Activated CD4-positive, alpha-beta T cell treated with anti-CD3 and anti-CD28 coated beads for 4 hours (primary cell): Measurements from ENCODE around the gene PHC2.

Experiments
- DNase-seq, 2 donors: peaks; one replicate each; pipeline ENCODE4 v3.0.0-alpha.2; 2020

Gene PHC2

DNA sequence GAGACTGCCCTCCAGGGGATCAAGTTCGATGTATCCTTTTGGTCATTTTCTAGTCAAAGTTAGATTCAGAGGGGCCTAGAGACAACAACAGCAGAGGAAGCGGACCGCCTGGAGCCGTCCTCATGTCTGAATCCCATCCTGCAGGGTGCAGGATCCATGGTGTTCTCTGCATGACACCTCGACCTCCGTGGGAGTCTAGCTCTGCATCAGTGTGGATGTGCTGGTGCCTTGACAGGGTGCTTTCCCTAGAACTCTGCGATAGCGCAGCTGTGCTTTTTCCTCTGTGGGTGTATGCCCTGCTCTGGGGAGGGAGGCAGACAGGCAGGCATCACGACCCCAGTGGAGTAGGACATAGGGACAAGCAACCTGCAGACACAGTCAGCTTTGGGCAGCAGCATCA, 61.8 kb downstream of the PHC2 start:
- DNase-seq, result no peak

DNA sequence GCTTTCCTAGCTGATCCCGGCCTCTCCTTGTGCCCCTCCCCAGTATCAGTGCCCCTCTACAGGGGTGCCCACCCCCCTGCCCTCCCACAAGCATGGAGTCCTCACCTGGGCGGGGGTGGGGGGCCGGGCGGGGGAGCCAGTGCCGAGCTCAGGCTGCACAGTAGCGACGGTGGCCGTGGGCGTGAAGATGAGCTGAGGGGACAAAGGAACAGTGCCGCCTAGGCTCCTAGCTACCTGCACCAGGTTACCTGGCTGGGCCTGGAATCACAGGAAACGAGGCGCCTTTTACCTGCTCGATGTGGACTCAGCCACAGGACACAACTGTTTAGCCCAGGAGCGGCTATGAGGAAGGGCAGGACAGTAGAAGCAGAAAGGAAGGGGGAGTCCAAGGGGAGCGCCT, 62.5 kb downstream of the PHC2 start:
- no peak for DNase-seq

DNA sequence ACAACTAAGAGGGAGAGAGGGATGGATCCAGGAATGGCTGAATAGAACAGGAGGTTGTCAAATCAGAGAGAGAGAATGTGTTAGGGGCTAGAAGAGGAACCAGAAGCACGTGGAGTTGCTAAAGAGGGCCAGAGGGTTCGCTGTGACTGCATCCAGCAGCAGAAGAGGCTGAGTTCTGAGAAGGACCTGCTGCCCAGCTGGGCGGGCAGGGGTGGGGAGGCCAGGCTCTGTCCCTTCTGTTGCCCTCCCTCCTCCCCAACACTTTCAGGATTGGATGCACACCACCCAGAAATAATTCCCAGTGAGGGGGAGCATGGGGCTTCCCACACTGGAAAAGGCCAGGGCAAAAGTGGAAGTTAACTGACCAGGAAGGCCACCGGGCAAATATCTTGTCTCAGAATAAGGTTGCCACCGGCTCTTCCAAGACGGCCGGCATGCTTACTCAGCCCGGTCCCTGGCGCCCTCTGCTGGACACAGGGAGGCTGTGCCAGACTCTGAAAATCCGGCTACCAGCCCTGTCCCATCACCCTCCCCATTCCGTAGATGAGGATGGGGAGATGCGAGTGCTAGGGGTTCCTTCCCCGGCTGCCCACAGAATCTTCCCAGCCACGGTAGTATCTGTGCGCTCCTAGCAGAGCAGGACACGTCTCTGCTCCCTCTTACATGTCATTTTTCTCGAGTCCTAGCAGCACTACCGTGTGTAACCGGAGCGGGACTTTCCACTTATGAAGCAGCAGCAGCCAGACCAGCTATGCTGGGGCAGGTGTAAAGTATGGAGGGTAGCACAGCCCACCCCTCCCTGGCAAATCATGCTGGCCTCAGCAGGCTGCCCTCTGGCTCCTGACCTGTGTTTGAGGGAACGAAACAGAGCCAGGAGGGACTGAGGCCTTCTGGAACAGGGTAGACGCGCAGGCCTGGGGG, 63.1 kb downstream of the PHC2 start:
- DNase-seq, result peak; percentile 84 to 90

DNA sequence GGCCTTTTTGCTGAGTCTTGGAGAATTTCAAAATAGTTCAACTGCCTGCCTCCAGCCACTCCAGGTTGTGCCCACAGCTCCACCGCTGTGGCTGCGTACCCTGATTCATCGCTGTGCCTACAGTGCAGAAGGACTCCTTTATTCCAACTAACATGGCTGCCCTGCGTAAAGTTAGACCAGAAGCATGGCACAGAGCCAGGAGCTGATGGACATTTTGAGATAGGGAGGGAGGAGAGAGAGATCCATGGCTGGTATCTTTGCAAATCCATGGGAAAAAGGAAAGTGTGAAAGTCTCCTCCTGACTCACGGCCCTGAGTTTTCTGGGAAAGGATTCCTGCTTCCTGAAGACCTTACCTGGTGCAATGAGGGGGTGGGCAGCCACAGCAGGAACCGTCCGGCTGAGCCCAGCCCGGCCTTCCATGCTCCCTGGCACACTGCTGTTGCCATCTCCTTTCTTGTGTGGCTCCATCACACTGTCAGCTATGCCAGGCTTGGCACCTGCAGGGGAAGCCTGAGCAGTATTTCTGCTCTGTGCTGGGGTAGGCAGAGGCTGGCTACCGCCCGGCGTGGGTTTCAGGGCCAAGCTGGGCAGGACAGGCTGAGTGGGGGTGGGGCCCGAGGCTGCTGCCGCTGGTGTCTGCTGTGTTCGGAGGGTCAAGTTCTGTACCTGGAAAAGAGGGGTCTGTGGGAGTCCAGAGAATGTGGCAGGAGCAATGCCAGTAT, 64.0 kb downstream of the PHC2 start:
- DNase-seq, result no peak

DNA sequence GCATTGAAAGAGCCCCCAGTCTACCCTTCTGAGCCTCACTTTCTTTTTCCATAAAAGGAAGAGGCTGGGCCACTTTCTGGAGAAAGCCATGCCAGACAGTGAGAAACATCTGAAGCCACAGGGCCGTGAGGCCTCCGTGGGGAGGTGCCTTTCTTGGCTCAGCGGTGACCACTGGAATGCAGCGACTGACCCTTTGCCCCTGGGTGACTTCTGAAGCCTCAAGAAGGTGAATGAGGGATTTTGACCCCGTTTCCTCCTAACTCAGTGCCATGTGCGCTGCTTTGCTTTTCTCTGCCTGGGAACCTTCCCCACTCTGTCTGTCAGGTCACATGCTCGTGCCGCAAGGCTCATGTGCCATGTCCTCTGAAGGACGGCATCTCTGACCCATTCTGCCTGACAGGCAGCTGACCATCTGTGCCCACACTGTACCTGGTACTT, 65.3 kb downstream of the PHC2 start:
- DNase-seq, result no peak

DNA sequence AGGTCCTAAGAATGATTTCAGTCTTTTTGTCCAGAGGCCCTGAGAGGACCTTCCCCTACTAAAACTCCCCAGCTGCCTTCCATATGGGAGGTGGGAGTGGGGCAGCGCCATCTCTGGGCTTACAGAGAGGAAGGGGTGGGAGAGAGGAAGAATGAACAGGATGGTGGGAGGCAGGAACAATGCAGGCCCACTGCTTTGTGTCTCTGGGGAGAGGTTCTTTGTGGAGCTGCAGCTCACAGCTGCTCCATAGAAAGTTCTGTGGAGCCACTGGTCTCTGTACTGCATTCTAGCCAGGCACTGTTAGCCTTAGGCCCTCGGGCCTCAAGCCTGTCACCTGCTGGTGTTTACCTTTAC, 66.4 kb downstream of the PHC2 start:
- no peak for DNase-seq

DNA sequence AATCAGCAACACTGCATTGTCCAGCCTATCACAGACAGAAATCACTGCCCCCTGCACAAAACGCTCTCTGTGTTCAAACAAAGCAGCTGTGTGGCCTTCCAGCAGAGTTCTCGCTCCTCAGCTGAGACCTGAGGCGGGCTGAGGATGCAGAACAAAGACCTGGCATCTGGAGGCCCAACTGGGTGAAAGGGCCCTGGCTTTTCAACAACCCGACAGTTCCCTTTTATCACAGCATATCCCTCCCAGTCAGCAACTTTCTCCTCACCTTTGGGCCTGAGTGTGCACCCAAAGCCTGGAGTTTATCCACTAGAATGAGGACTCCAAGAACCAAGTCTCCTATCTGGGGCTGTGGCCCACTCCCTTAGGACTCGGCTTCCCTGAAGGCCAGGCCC, 67.4 kb downstream of the PHC2 start:
- no peak for DNase-seq

DNA sequence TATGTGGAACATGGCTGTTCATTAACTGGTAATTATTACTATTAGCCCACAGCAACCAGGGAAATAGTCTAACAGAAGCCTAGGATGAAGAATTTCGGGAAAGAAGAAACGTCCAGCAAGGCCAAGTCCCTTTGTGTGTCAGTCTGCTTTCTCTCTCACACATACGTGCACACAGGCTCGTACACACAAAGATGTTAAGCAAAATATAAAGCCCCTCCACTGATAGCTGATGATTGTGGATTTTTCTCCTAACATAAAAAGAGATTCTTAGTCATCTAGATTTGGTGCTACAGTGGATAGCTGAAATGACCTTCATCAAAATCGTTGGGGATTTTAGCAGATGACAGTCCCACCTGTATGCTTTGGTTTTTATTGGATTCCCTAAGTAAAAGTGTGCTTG, 67.9 kb downstream of the PHC2 start:
- no peak for DNase-seq

DNA sequence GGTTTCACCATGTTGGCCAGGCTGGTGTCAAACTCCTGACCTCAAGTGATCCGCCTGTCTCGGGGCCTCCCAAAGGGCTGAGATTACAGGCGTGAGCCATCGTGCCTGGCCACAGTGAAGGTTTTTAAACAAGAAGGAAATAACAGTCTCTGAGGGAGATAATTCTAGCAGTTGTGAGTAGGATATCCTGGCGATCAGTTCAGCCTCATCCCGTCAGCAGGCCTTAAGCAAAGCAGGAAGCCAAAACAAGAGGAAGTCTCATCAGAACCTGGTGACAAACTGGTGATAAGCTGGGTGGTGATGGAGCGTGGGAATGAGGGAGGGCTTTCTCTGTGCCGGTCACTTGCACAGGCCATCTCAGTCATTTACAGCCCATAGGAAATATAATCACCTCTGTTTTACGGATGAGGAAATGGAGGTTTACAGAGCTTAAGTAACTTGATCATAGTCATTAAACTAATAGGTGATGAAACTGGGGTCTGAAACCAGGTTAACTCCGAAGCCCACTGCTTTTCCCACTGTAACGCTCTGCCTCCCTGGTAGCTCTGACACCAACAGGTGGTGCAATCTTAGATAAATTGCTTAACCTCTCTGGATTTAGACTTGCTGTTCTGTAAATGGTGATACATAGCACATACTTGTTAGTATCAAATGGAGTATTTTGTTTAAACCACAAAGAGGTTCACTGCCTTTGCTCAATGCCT, 69.2 kb downstream of the PHC2 start:
- DNase-seq, result no peak

DNA sequence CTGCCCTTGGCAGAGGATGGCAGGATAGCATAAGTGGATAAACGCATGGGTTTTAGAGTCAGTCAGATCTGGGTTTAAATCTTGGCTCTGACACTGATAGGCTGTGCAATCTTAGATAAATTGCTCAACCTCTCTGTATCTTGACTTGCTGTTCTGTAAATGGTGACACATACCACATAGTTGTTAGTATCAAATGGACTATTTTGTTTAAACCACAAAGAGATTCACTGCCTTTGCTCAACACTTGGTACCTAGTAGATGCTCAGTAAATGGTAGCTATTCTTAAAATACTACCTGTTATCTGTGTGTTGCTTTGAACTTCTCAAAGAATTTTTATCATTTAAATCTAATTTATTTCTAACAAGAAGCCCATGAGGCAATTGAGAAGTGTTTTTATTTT, 70.5 kb downstream of the PHC2 start:
- no peak for DNase-seq

DNA sequence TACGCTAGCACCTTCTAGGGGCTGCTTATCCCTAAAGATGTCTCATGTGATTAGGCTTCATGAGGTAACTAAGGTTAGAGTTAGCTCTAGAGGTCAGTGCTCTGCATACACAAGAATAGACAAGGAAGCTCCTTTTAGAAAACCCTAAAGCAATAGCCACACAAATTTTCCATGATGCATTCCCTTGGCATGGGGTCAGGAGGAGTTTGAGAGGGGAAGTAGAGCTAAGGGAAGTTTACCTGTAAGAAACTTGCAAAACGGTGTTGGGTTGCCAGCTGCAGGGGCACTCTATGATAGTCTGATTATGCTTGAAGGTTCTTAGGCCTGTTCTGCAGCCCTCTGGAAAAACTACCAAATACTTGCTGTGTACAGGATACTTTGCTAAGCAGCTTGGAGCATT, 71.0 kb downstream of the PHC2 start:
- no peak for DNase-seq

DNA sequence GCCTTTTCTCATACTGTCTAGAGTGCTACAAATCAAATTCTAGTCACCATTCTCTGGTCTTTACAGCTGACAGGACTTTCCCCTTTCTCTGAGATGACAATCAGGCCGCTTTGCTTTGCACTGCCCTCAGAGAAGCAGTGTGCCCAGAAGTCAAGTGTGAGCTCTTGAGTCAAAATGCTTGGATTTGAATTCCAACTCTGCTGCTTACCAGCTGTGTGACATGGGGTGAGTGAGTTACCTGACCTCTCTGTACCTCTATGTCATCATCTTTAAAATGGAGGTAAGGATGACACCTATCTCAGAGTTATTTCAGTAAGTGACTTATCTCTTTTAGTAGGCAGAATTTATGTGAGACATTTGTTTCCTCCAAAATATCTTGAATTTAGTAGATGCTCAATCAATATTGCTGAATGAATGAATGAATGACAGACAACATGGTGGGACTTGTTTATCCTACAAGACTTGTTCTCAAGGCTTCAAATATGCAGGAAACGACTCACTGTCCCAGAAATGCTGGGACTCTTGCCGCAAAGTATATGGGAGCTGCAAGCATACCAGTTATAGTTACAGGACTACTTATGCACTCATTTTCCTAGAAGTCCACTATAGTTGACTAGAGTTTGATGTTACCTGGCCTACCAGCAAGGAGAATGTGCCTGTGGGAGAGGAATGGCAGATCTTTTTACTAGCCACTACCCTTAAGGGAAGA, 71.9 kb downstream of the PHC2 start:
- DNase-seq, result no peak

DNA sequence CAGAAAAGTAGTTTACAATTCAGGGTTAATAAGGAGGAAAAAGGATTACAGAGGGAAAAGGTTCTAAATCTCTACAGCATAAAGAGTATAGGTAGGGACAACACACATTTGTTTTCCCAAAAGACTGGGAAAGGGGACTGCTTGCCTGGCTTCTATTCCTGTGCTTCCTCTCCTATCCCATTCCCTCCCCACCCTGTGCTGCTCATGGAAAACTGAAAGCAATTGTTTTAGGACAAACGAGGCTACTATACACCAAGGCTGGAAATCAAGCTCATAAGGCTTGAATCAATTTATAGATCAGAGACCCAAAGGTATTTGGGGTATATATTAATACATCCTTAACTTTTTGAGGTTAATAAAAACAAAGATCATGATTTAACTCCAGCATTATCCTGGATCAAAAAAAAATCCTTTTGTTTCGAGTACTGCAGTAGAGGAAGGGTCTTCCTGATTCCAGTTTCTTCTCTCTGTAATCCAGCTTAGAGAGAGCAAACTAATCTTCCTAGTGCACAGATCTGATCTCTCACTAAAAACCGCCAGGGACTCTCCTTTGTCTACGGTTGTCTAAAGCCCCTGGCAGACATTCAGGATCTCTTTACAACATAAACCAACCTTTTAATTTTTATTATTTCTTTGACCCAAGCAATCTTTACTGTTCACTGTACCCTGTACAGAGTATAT, 72.6 kb downstream of the PHC2 start:
- DNase-seq, result no peak

DNA sequence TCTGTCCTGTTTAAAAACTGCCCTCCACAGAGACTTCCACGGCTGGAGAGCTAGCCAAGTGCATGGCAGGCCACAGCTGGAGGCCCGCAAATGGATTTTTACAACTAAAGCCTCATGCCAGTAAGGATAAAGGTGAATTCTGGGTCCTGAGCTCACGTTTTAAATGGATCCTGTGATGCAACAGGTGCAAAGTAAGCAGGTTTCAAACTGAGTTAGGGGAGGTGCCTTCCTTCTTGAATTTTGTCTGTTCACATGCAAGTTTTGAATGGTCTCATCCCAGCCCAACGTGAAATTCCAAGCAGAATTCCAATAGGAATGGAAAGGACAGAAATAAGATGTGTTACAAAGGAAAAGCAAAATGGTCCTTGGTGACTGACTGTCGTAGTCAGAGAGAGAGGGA, 73.8 kb downstream of the PHC2 start:
- DNase-seq, result no peak

DNA sequence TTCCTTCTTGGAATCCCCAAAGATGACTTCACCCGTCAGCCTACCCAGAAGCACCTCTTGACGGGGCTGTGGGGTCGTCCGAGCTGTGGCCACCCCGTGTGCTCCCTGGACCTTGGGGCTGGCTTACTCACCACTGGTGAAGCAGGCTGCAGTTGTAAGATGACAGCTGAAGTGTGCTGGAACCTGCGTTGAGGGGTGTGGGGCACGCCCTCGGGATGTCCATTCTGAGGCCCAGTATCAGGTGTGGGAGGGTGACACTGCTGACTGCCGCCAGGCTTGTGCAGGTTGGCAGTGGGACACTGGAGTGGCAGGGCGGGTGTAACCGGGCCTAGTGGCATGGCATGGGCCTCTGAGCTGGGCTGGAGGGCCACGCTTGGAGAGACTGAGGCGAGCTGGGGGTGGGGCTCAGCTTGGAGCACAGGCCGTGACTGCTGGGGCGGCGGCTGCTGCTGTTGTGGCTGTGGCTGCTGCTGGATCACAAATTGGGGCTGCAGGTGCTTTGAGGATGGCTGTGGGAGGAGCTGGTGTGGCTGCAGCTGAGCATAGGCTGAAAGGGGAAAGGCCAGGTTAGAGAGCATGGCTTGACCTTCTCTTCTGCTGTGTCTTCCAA, 76.1 kb downstream of the PHC2 start:
- DNase-seq, result no peak

DNA sequence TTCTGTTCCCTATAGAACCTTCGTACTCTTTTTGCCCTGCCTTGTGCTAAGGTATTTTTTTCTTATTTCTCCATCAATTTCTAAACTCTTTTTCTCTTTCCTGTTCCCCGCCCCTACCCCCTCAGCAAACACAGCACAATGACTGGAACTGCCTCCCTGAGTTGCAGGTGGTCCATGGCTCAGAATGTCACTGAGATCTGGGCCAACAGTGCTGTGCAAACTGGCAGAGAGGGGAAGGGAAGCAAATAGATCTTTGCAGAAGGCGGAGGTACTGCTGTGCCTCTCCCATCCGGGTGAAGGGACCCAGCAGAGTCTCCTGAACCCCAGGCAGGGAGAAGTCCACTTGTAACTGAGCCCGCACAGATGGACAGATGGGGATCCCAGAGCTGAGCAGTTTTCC, 77.4 kb downstream of the PHC2 start:
- DNase-seq, result no peak

DNA sequence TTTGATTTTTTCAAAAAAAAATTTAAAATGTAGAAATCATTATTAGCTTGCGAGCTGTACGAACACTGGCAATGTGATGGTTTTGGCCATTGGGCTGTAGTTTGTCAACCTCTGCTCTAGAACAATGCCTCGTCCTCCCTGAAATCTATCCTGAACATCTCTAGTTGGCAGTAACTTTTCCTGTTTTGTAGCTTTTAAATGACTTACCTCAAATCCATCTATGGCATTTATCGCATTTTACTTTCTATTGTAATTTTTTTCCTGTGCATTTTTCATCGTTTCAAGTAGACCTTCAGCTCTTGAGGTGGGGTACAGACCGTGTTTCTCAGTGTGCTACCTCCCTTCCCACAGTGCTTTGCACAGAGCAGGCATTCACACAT, 79.6 kb downstream of the PHC2 start:
- no peak for DNase-seq

DNA sequence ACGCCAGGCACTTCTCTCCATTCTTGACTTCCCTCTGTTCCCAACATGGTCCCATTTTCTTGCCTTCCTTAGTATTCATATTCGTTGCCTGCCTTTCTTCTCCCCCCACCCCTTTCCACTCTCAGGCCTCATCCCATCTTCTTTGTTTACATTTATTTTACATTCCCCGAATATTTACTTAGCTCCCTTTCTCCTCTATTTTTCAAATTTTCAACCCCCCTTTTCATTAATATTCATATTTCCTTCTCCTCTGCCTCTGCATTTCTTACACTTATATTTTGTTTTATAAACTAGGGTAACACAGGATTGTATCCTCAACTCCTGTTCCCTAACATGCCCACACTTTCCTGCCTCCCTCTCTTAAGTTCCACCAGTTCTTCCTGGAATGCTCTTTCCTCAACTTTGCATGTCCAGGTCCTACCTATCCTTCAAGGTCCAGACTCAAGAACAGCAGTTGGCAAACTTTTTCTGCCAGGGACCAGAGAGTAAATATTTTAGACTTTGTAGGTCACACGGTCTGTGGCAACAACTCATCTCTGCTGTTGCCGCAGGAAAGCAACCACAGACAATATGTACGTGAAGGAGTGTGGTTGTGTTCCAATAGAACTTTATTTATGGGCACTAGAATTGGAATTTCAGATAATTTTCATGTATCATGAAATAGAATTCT, 80.1 kb downstream of the PHC2 start:
- no peak for DNase-seq

DNA sequence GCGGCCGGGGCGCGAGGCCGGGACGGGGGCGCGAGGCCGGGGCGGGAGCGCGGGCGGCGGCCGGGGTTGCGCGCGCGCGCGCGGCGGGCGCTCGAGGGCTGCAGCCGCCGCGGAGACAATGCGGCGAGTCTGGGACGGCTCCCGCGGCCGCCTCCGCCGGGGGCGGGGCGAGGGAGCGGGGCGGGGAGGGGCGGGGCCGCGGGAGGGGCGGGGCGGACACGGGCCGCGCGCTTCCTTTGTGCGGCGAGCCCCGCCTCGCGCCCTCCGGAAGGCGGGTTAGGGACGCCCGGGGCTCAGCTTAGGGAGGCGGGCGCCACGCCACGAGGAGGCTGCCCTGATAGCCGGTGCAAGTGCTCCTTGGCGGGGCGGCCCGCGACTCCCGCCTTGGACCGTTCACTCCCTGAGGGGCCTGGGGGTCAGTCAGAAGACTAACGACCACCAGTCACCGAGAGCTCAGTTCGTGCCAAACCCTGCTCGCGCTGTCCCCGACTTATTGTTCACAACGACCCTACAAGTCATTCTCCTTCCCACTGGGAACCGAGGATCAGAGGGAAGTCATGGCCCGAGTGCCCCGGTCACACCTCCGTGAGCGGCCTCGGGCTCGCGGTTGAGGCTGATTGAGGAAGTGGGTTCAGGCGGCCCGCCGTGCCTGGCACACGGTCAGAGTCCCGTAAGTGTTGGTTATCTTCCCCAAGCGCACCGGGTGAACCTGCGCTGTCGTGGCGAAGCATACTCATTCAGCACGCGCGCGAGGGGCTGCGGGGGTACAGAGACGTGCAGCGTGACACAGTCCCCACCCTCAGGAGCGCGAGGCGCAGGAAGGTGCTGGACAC, 80.9 kb downstream of the PHC2 start:
- peak; percentile 74 to 79 for DNase-seq

DNA sequence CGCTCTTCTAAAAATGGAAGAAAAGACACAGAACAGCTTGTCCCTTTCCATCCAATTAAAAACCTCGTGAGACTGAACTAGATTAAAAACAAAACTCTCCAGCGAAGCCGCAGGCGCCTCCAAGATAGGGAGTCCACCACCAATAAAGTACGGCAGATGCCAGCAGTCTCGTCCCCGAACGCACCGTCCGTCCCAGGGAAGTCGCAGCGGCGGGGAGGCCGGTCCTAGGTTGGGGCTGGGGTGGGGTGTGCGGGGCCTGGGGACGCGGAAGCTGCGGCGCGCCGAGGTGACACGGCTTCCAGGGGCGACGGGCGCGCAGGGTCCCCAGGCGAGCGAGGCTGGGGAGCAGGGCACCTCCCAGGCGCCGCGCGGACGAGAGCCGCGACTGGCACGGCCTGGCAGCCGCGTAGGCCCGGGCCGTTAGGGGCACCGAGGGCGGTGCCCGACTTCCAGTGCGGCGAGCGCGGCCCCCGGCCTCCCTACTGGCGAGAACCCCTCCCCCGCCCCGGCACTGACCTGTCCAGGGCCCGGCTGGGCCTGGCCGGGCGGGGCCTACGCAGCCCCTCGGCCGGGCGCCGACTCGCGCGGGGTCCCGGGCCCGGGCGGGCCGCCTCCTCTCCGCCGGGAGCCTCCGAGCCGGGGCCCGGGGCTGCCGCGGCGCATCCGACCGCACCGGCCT, 81.7 kb downstream of the PHC2 start:
- peak; percentile 21 to 36 for DNase-seq
